Urinary bladder (tissue), 4 donors: ENCODE measurements around the gene INTS4. TPM values are rescaled to one million over a fixed set of nuclear protein-coding genes. Genes with fewer than 3 reads are reported as not detected.
"Not testable (repeated sequence)": the region's sequence is repeated elsewhere in the genome, so short reads cannot be mapped to it uniquely, and the experiment has no call there.

Source experiments
- DNase-seq: peaks from one replicate; pipeline ENCODE4 v3.0.0-alpha.2; 2015; ENCODE audit errors: extremely low spot score
- H3K27ac ChIP-seq: one replicate; pipeline ENCODE4 v1.5.1; 2013; ENCODE audit warnings: low read depth, mild to moderate bottlenecking, moderate library complexity
- H3K36me3 ChIP-seq: one replicate; pipeline ENCODE4 v1.6.1; 2013; ENCODE audit warnings: mild to moderate bottlenecking, moderate library complexity; ENCODE audit not compliant: insufficient read depth
- H3K4me1 ChIP-seq: one replicate; pipeline ENCODE4 v1.6.1; 2013; ENCODE audit warnings: mild to moderate bottlenecking, moderate library complexity; ENCODE audit not compliant: insufficient read depth
- H3K4me3 ChIP-seq: one replicate; pipeline ENCODE4 v1.5.1; 2013; ENCODE audit warnings: low read depth, low read length
- WGBS: extraction: QIAGEN DNeasy Blood & Tissue Kit; methylation state at CpG from one replicate; pipeline ENCODE4 v1.1.7; 2013; 5-methylcytosine and 5-hydroxymethylcytosine counted together
- polyA plus RNA-seq: library from polyadenylated mRNA; stranded (reverse); fragments of 200-250 nt; gene quantifications from one replicate; pipeline ENCODE4 v1.2.3, GENCODE V29; 2013
- total RNA-seq: library from RNA; depleted of rRNA; stranded (reverse); fragments of >200 nt; gene quantifications from one replicate; pipeline ENCODE4 v1.2.3, GENCODE V29; 2014
- donor health status: healthy with polysubstance abuse.
- donor health status: healthy.

Gene INTS4
- total RNA-seq (50.4 TPM), polyA plus RNA-seq (14.5 TPM)

- WGBS = under 1% methylated on average over 47 of the region's 47 CpGs
- Histone ChIP-seq H3K36me3 (no peaks in the 10 kb centered on the region), H3K4me3 (peak within 1 kb of the TSS; percentile 62), H3K4me1 (peaks cover 2% of the 10 kb centered on the region), H3K27ac (peak within 1 kb of the TSS; percentile 83)
- DNase-seq = peak; percentile 99
These were observed at the start of gene INTS4 for GRCh38 chr11:77994434-77995362. TSS of gene INTS4 (minus strand) at chr11:77994668. CDS start at chr11:77994643, 25 bp downstream.

GRCh38 chr11:78041843-78042440, 47.5 kb upstream of the INTS4 start:
- H3K4me1 ChIP-seq = no peaks in the 10 kb centered on the region
- no peak overlapping the region for H3K4me3 ChIP-seq
- DNase-seq = no peak
- H3K36me3 ChIP-seq = no peaks in the 10 kb centered on the region
- no peak overlapping the region for H3K27ac ChIP-seq
- WGBS = 94% methylated on average over 14 of the region's 14 CpGs

GRCh38 chr11:78041380-78041719, 46.9 kb upstream of the INTS4 start:
- WGBS = 94% methylated on average over 8 of the region's 8 CpGs
- not testable (repeated sequence) for H3K4me3 ChIP-seq

GRCh38 chr11:78040691-78041379, 46.4 kb upstream of the INTS4 start:
- no peak overlapping the region for H3K4me3 ChIP-seq
- H3K36me3 ChIP-seq = no peaks in the 10 kb centered on the region
- no peaks in the 10 kb centered on the region for H3K4me1 ChIP-seq
- WGBS = 93% methylated on average over 15 of the region's 15 CpGs
- no peak for DNase-seq
- H3K27ac ChIP-seq = no peak overlapping the region

More at GRCh38 chr11:78041380-78041719, 46.9 kb upstream of the INTS4 start:
- not testable (repeated sequence) for H3K4me1 ChIP-seq, DNase-seq, H3K27ac ChIP-seq, H3K36me3 ChIP-seq

GRCh38 chr11:78039919-78040671, 45.6 kb upstream of the INTS4 start:
- H3K27ac ChIP-seq = peak overlapping the region; percentile 35
- H3K4me1 ChIP-seq = no peaks in the 10 kb centered on the region
- no peaks in the 10 kb centered on the region for H3K36me3 ChIP-seq
- 17% methylated on average over 7 of the region's 7 CpGs for WGBS
- no peak for DNase-seq
- H3K4me3 ChIP-seq = no peak overlapping the region

GRCh38 chr11:78039391-78039918, 45.0 kb upstream of the INTS4 start:
- no peak for DNase-seq
- Histone ChIP-seq H3K4me1 (no peaks in the 10 kb centered on the region), H3K36me3 (no peaks in the 10 kb centered on the region), H3K27ac (no peak overlapping the region), H3K4me3 (no peak overlapping the region)
- 87% methylated on average over 4 of the region's 4 CpGs for WGBS

GRCh38 chr11:78038697-78039313, 44.3 kb upstream of the INTS4 start:
- Histone ChIP-seq H3K4me3 (no peak overlapping the region), H3K27ac (no peak overlapping the region), H3K4me1 (no peaks in the 10 kb centered on the region), H3K36me3 (no peaks in the 10 kb centered on the region)
- no peak for DNase-seq
- 86% methylated on average over 8 of the region's 8 CpGs for WGBS

- no peaks in the 10 kb centered on the region for H3K36me3 ChIP-seq
- 84% methylated on average over 9 of the region's 9 CpGs for WGBS
These were observed 43.6 kb upstream of the INTS4 start for GRCh38 chr11:78037825-78038620.

GRCh38 chr11:78037056-78037455, 42.6 kb upstream of the INTS4 start:
- Histone ChIP-seq H3K4me3 (no peak overlapping the region), H3K36me3 (no peaks in the 10 kb centered on the region), H3K4me1 (no peaks in the 10 kb centered on the region), H3K27ac (no peak overlapping the region)
- no peak for DNase-seq
- 66% methylated on average over 3 of the region's 3 CpGs for WGBS

More at GRCh38 chr11:78037825-78038620, 43.6 kb upstream of the INTS4 start:
- Histone ChIP-seq H3K27ac (no peak overlapping the region), H3K4me1 (no peaks in the 10 kb centered on the region), H3K4me3 (no peak overlapping the region)
- DNase-seq = no peak

GRCh38 chr11:78036313-78036712, 41.8 kb upstream of the INTS4 start:
- DNase-seq = no peak
- 88% methylated on average over 3 of the region's 3 CpGs for WGBS
- no peak overlapping the region for H3K4me3 ChIP-seq
- no peaks in the 10 kb centered on the region for H3K4me1 ChIP-seq
- no peaks in the 10 kb centered on the region for H3K36me3 ChIP-seq
- H3K27ac ChIP-seq = no peak overlapping the region

- no peak for DNase-seq
- H3K4me1 ChIP-seq = no peaks in the 10 kb centered on the region
- H3K27ac ChIP-seq = no peak overlapping the region
- no peak overlapping the region for H3K4me3 ChIP-seq
- WGBS = 56% methylated on average over 10 of the region's 10 CpGs
- no peaks in the 10 kb centered on the region for H3K36me3 ChIP-seq
These were observed 40.2 kb upstream of the INTS4 start for GRCh38 chr11:78034623-78035022.

GRCh38 chr11:78033040-78033439, 38.6 kb upstream of the INTS4 start:
- Histone ChIP-seq H3K27ac (no peak overlapping the region), H3K36me3 (no peaks in the 10 kb centered on the region), H3K4me1 (no peaks in the 10 kb centered on the region), H3K4me3 (no peak overlapping the region)
- 46% methylated on average over 4 of the region's 4 CpGs for WGBS
- no peak for DNase-seq
